Astrocyte (in vitro differentiated cells and primary cell): ENCODE measurements around the gene FCER2. TPM values are rescaled to one million over a fixed set of nuclear protein-coding genes. Genes with fewer than 3 reads are reported as not detected.

Experiments
- DNase-seq: peaks from one replicate; pipeline ENCODE4 v3.0.0-alpha.2; 2010; ENCODE audit warnings: low read depth
- FAIRE-seq: peaks from 2 replicates; lab custom pipeline; 2011; peaks lifted over from hg19 to GRCh38; lab: Jason Lieb, UNC
- H2AFZ ChIP-seq: 2 replicates; pipeline ENCODE4 v1.6.0; 2012; ENCODE audit warnings: low read depth, low read length, inconsistent platforms
- H3K27ac ChIP-seq: 2 replicates; pipeline ENCODE4 v1.5.1; 2011; ENCODE audit warnings: low read depth, low read length, inconsistent platforms
- H3K27me3 ChIP-seq: 2 replicates; pipeline ENCODE4 v1.6.0; 2011; ENCODE audit warnings: low read length, inconsistent platforms; ENCODE audit not compliant: insufficient read depth
- H3K36me3 ChIP-seq: 2 replicates; pipeline ENCODE4 v1.5.1; 2011; ENCODE audit warnings: low read length, inconsistent platforms; ENCODE audit not compliant: insufficient read depth
- H3K4me1 ChIP-seq: 2 replicates; pipeline ENCODE4 v1.5.1; 2011; ENCODE audit warnings: low read length, inconsistent platforms; ENCODE audit not compliant: insufficient read depth
- H3K4me2 ChIP-seq: 2 replicates; pipeline ENCODE4 v1.6.0; 2012; ENCODE audit warnings: low read length, inconsistent platforms
- H3K4me3 ChIP-seq: 2 replicates; pipeline ENCODE4 v1.5.1; 2011; ENCODE audit warnings: low read depth, mild to moderate bottlenecking, low read length, inconsistent platforms; ENCODE audit not compliant: insufficient read depth
- H3K79me2 ChIP-seq: 2 replicates; pipeline ENCODE4 v1.6.0; 2012; ENCODE audit warnings: mild to moderate bottlenecking, low read length, inconsistent platforms; ENCODE audit not compliant: insufficient read depth
- H3K9ac ChIP-seq: 2 replicates; pipeline ENCODE4 v1.6.0; 2012; ENCODE audit warnings: mild to moderate bottlenecking, low read length, inconsistent platforms
- H3K9me3 ChIP-seq: 2 replicates; pipeline ENCODE4 v1.5.1; 2012; ENCODE audit warnings: low read depth, mild to moderate bottlenecking, low read length, inconsistent platforms; ENCODE audit not compliant: insufficient read depth
- H4K20me1 ChIP-seq: 2 replicates; pipeline ENCODE4 v1.6.0; 2012; ENCODE audit warnings: low read length, inconsistent platforms; ENCODE audit not compliant: insufficient read depth
- H3K27ac Mint-ChIP-seq: one replicate; pipeline ENCODE4 v1.8.0; 2021; ENCODE audit warnings: mild to moderate bottlenecking, mixed read lengths; ENCODE audit not compliant: unreplicated experiment
- H3K27me3 Mint-ChIP-seq: one replicate; pipeline ENCODE4 v1.8.0; 2021; ENCODE audit warnings: low read depth, mixed read lengths; ENCODE audit not compliant: unreplicated experiment
- H3K36me3 Mint-ChIP-seq: one replicate; pipeline ENCODE4 v1.8.0; 2021; ENCODE audit warnings: low read depth, mixed read lengths; ENCODE audit not compliant: unreplicated experiment
- H3K4me1 Mint-ChIP-seq: one replicate; pipeline ENCODE4 v1.8.0; 2021; ENCODE audit warnings: low read depth, mixed read lengths; ENCODE audit not compliant: unreplicated experiment
- H3K4me3 Mint-ChIP-seq: one replicate; pipeline ENCODE4 v1.8.0; 2021; ENCODE audit warnings: mild to moderate bottlenecking, moderate library complexity, mixed read lengths; ENCODE audit not compliant: unreplicated experiment
- H3K9me3 Mint-ChIP-seq: one replicate; pipeline ENCODE4 v1.8.0; 2021; ENCODE audit warnings: mild to moderate bottlenecking, mixed read lengths; ENCODE audit not compliant: unreplicated experiment
- EZH2 ChIP-seq: IDR thresholded peaks from 2 replicates; pipeline ENCODE4 v1.6.1; 2012; ENCODE audit warnings: mild to moderate bottlenecking, low read length, inconsistent platforms; ENCODE audit not compliant: insufficient read depth
- total RNA-seq: library from RNA; stranded (reverse); gene quantifications from 2 replicates; pipeline ENCODE4 v1.2.1, GENCODE V29; 2021
- TF ChIP-seq, protein P1 (sequence below): IDR thresholded peaks from 2 replicates; pipeline ENCODE4 v1.5.1; 2011; ENCODE audit warnings: low read depth, mild to moderate bottlenecking, inconsistent platforms, low read length, moderate library complexity; ENCODE audit not compliant: insufficient read depth

Gene FCER2
- total RNA-seq, 1 donor from 2014 or later, result not detected

DNA sequence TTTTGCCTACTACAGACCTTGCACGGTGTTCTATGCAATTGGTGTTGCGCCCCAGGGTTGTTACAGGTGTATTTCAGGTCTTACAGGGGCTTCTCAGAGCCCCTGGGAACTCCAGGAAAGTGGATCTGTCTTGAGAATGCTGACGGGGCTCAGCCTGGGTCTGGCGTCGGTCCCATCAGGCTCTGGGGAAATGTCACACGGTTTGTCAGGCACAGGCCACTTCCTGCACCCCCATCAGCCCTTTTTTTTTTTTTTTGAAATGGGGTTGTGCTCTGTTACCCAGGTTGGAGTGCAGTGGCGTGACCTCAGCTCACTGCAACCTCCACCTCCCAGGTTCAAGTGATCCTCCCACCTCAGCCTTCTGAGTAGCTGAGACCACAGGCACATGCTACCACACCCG lies 16.7 kb upstream of the FCER2 start:
- no peaks in the 10 kb centered on the region for H3K79me2 ChIP-seq
- H3K4me3 ChIP-seq, result no peak overlapping the region
- H3K27ac ChIP-seq, result no peak overlapping the region
- H3K9me3 ChIP-seq, result no peaks in the 10 kb centered on the region
- TF ChIP-seq, protein P1, sequence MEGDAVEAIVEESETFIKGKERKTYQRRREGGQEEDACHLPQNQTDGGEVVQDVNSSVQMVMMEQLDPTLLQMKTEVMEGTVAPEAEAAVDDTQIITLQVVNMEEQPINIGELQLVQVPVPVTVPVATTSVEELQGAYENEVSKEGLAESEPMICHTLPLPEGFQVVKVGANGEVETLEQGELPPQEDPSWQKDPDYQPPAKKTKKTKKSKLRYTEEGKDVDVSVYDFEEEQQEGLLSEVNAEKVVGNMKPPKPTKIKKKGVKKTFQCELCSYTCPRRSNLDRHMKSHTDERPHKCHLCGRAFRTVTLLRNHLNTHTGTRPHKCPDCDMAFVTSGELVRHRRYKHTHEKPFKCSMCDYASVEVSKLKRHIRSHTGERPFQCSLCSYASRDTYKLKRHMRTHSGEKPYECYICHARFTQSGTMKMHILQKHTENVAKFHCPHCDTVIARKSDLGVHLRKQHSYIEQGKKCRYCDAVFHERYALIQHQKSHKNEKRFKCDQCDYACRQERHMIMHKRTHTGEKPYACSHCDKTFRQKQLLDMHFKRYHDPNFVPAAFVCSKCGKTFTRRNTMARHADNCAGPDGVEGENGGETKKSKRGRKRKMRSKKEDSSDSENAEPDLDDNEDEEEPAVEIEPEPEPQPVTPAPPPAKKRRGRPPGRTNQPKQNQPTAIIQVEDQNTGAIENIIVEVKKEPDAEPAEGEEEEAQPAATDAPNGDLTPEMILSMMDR, result no peak
- TF ChIP-seq EZH2, result no peak
- no peaks in the 10 kb centered on the region for H3K36me3 ChIP-seq
- FAIRE-seq (no peak), DNase-seq (no peak)
- Mint-ChIP-seq H3K4me1 (no peaks in the 10 kb centered on the region), H3K36me3 (no peaks in the 10 kb centered on the region), H3K4me3 (no peak overlapping the region), H3K27me3 (peaks cover 36% of the 10 kb centered on the region), H3K27ac (no peak overlapping the region), H3K9me3 (peaks cover 5% of the 10 kb centered on the region)
- H3K9ac ChIP-seq, result no peak overlapping the region
- H3K27me3 ChIP-seq, result peaks cover 2% of the 10 kb centered on the region
- no peaks in the 10 kb centered on the region for H3K4me1 ChIP-seq
- H4K20me1 ChIP-seq, result no peaks in the 10 kb centered on the region
- H3K4me2 ChIP-seq, result no peak overlapping the region
- no peak overlapping the region for H2AFZ ChIP-seq

DNA sequence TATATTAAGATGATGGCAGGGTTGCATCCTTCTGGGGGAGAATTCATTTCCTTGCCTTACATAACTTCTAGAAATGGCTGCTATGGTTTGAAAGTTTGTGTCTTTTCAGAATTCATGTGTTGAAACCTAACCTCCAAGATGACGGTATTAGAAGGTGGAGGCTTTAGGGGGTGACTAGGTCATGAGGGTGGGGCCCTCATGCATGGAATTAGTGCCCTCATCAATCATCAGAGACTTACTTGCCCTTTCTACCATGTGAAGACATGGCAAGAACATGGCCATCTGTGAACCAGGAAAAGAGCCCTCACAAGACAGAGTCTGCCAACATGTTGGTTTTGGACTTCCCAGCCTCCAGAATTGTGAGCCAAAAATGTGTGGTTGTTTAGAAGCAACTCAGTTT lies 14.8 kb upstream of the FCER2 start:
- no peaks in the 10 kb centered on the region for H3K36me3 ChIP-seq
- FAIRE-seq, result no peak
- no peak overlapping the region for H3K4me2 ChIP-seq
- no peak overlapping the region for H3K4me3 ChIP-seq
- Mint-ChIP-seq H3K4me3 (no peak overlapping the region), H3K27ac (no peak overlapping the region), H3K36me3 (no peaks in the 10 kb centered on the region), H3K27me3 (peaks cover 24% of the 10 kb centered on the region), H3K4me1 (no peaks in the 10 kb centered on the region), H3K9me3 (peaks cover 5% of the 10 kb centered on the region)
- no peak for DNase-seq
- H2AFZ ChIP-seq, result no peak overlapping the region
- TF ChIP-seq, protein P1, result no peak
- TF ChIP-seq EZH2, result no peak
- H3K4me1 ChIP-seq, result no peaks in the 10 kb centered on the region
- no peak overlapping the region for H3K9ac ChIP-seq
- no peaks in the 10 kb centered on the region for H3K79me2 ChIP-seq
- H4K20me1 ChIP-seq, result no peaks in the 10 kb centered on the region
- no peaks in the 10 kb centered on the region for H3K9me3 ChIP-seq
- no peaks in the 10 kb centered on the region for H3K27me3 ChIP-seq
- H3K27ac ChIP-seq, result no peak overlapping the region

DNA sequence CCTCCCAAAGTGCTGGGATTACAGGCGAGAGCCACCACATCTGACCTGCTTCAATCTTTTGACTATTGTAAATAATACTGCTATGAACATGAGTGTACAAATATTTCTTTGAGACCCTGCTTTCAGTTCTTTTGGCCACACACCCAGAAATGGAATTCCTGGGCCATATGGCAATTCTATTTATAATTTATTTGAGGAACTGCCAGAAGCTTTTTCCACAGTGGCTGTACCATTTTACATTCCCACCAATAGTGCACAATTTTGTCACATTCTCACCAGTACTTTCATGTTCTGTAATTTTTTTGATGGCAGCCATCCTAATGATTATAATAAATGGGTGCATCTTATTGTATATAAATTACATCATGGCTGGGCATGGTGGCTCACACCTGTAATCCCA lies 13.7 kb upstream of the FCER2 start:
- DNase-seq (no peak), FAIRE-seq (no peak)
- Mint-ChIP-seq H3K36me3 (no peaks in the 10 kb centered on the region), H3K4me1 (no peaks in the 10 kb centered on the region), H3K4me3 (no peak overlapping the region), H3K27ac (no peak overlapping the region), H3K27me3 (peaks cover 22% of the 10 kb centered on the region), H3K9me3 (peaks cover 5% of the 10 kb centered on the region)
- no peak overlapping the region for H3K9ac ChIP-seq
- no peak overlapping the region for H2AFZ ChIP-seq
- no peaks in the 10 kb centered on the region for H3K9me3 ChIP-seq
- H3K4me2 ChIP-seq, result no peak overlapping the region
- no peaks in the 10 kb centered on the region for H4K20me1 ChIP-seq
- H3K4me3 ChIP-seq, result no peak overlapping the region
- no peaks in the 10 kb centered on the region for H3K27me3 ChIP-seq
- TF ChIP-seq EZH2, result no peak
- TF ChIP-seq, protein P1, result no peak
- H3K27ac ChIP-seq, result no peak overlapping the region
- H3K79me2 ChIP-seq, result no peaks in the 10 kb centered on the region
- H3K4me1 ChIP-seq, result no peaks in the 10 kb centered on the region
- no peaks in the 10 kb centered on the region for H3K36me3 ChIP-seq
